Suprapubic skin (tissue), 3 donors: Measurements from ENCODE around the gene FKBP1C.

Experiments
- EP300 ChIP-seq: sonication (generic); formaldehyde crosslinking; IDR thresholded peaks from one replicate; pipeline ENCODE4 v1.6.1; 2017; ENCODE audit warnings: antibody characterized with exemption
- POLR2A ChIP-seq, 2 donors: fragments of 450-650 bp; IDR thresholded peaks; one replicate each; pipeline ENCODE4 v1.6.1; 2017; ENCODE audit warnings: antibody characterized with exemption in 2 of 2, mild to moderate bottlenecking in 2 of 2, moderate library complexity in 2 of 2
- TF ChIP-seq, protein P1 (sequence below), 2 donors: fragments of 200-600 bp in 1 of 2; fragments of 450-650 bp in 1 of 2; sonication (generic) in 1 of 2; IDR thresholded peaks; one replicate each; pipeline ENCODE4 v1.5.1; 2016 to 2019; ENCODE audit warnings: antibody characterized with exemption in 2 of 2, mild to moderate bottlenecking in 1 of 2, moderate library complexity in 1 of 2

DNA sequence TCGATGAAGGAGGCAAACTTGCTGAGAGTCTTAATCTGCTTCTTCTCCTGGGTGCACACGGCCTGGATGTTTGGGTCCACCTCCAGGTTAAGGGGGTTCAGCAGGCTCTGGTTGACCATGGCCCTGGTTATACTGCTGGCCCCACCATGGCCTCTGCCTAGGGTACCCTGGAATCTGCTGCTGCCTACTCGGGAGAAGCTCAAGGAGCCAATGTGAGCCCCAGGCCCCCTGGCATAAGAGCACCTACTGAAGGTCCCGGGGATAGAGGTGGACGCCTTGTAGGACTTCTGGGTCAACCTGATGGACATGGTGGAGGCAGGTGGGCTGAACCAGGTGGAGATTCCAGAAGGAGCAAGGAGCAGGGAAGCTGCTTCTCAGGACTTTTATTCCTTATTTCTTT is 17.9 kb upstream of the FKBP1C start:
- TF ChIP-seq, protein P1, sequence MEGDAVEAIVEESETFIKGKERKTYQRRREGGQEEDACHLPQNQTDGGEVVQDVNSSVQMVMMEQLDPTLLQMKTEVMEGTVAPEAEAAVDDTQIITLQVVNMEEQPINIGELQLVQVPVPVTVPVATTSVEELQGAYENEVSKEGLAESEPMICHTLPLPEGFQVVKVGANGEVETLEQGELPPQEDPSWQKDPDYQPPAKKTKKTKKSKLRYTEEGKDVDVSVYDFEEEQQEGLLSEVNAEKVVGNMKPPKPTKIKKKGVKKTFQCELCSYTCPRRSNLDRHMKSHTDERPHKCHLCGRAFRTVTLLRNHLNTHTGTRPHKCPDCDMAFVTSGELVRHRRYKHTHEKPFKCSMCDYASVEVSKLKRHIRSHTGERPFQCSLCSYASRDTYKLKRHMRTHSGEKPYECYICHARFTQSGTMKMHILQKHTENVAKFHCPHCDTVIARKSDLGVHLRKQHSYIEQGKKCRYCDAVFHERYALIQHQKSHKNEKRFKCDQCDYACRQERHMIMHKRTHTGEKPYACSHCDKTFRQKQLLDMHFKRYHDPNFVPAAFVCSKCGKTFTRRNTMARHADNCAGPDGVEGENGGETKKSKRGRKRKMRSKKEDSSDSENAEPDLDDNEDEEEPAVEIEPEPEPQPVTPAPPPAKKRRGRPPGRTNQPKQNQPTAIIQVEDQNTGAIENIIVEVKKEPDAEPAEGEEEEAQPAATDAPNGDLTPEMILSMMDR (IDR thresholded peaks at IDR 0.05), result no peak
- no peak for TF ChIP-seq POLR2A (IDR thresholded peaks at IDR 0.05)
- TF ChIP-seq EP300, result no peak
